HepG2 (cell line): ENCODE data around the gene VEZT.

Experiments used
- MAFF ChIP-seq: IDR thresholded peaks from 2 replicates; pipeline ENCODE4 v1.6.1; 2011; ENCODE audit warnings: low read depth, low read length, improper control_type of control experiment
- NFE2L2 ChIP-seq: fragments of 150-350 bp; IDR thresholded peaks from 2 replicates; pipeline ENCODE4 v1.6.1; 2014; ENCODE audit warnings: low read length
- NFRKB ChIP-seq: fragments of 450-650 bp; IDR thresholded peaks from 2 replicates; pipeline ENCODE4 v1.6.1; 2017
- TF ChIP-seq, protein P1 (sequence below): sonication (generic); formaldehyde crosslinking; IDR thresholded peaks from 2 replicates; pipeline ENCODE4 v1.8.0; 2022; ENCODE audit warnings: mild to moderate bottlenecking, missing genetic modification reagents, moderate library complexity
- TF ChIP-seq, protein P2 (sequence below): sonication (generic); formaldehyde crosslinking; IDR thresholded peaks from 2 replicates; pipeline ENCODE4 v1.5.0; 2020; ENCODE audit warnings: mild to moderate bottlenecking, missing genetic modification reagents, moderate library complexity

- TF ChIP-seq, protein P1, sequence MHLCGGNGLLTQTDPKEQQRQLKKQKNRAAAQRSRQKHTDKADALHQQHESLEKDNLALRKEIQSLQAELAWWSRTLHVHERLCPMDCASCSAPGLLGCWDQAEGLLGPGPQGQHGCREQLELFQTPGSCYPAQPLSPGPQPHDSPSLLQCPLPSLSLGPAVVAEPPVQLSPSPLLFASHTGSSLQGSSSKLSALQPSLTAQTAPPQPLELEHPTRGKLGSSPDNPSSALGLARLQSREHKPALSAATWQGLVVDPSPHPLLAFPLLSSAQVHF (CRISPR knock-in tag) = no peak
- TF ChIP-seq NFRKB (no peak), NFE2L2 (no peak), MAFF (no peak)
- TF ChIP-seq, protein P2, sequence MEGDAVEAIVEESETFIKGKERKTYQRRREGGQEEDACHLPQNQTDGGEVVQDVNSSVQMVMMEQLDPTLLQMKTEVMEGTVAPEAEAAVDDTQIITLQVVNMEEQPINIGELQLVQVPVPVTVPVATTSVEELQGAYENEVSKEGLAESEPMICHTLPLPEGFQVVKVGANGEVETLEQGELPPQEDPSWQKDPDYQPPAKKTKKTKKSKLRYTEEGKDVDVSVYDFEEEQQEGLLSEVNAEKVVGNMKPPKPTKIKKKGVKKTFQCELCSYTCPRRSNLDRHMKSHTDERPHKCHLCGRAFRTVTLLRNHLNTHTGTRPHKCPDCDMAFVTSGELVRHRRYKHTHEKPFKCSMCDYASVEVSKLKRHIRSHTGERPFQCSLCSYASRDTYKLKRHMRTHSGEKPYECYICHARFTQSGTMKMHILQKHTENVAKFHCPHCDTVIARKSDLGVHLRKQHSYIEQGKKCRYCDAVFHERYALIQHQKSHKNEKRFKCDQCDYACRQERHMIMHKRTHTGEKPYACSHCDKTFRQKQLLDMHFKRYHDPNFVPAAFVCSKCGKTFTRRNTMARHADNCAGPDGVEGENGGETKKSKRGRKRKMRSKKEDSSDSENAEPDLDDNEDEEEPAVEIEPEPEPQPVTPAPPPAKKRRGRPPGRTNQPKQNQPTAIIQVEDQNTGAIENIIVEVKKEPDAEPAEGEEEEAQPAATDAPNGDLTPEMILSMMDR (CRISPR knock-in tag) = no peak
These were observed 29.7 kb upstream of the VEZT start for GRCh38 chr12:95187865-95188415.
